Panc1 (cell line): Measurements from ENCODE around the gene FAIM. TPM values are rescaled to one million over a fixed set of nuclear protein-coding genes. Genes with fewer than 3 reads are reported as not detected.

ENCODE experiments used
- ATAC-seq: fragments of 200-7000 bp; cut with Tn5 transposase; 2 replicates; pipeline ENCODE4 v1.9.1; 2020; ENCODE audit warnings: mild to moderate bottlenecking, moderate library complexity
- BruUV-seq: library from RNA; stranded (reverse); fragments of 400-500 nt; replicated peaks from 2 replicates; lab custom pipeline; 2021; lab: Mats Ljungman, UMichigan
- CTCF ChIA-PET: fragments of 300-600 bp; sonication (Branson Sonifier 250); formaldehyde crosslinking; loops from one replicate; lab custom pipeline; 2022; ENCODE audit warnings: antibody characterized with exemption; lab: Charles Lee
- POLR2A ChIA-PET: fragments of 300-600 bp; sonication (Branson Sonifier 250); formaldehyde crosslinking; loops from one replicate; lab custom pipeline; 2022; ENCODE audit warnings: antibody characterized with exemption; lab: Charles Lee
- DNase-seq: peaks from one replicate; pipeline ENCODE4 v3.0.0-alpha.2; 2010; ENCODE audit warnings: low read depth, low spot score
- H3K27ac ChIP-seq: 2 replicates; pipeline ENCODE4 v1.5.1; 2011; ENCODE audit warnings: mild to moderate bottlenecking, low read length, inconsistent platforms
- H3K27me3 ChIP-seq: fragments of 200-500 bp; sonication (Bioruptor generic); 2 replicates; pipeline ENCODE4 v1.6.0; 2014; ENCODE audit warnings: low read length, inconsistent platforms; ENCODE audit not compliant: control insufficient read depth, insufficient read depth
- H3K36me3 ChIP-seq: fragments of 200-500 bp; sonication (Bioruptor generic); 2 replicates; pipeline ENCODE4 v1.5.1; 2014; ENCODE audit warnings: inconsistent platforms, mild to moderate bottlenecking, low read length, moderate library complexity; ENCODE audit not compliant: control insufficient read depth, insufficient read depth
- H3K4me1 ChIP-seq: 2 replicates; pipeline ENCODE4 v1.5.1; 2011; ENCODE audit warnings: inconsistent platforms, mild to moderate bottlenecking, low read length, moderate library complexity; ENCODE audit not compliant: control insufficient read depth, insufficient read depth
- H3K4me3 ChIP-seq, 2 experiments: 2 replicates each; pipeline ENCODE4 v1.5.1; 2011 to 2012; ENCODE audit warnings: low read depth in 2 of 2, low read length in 2 of 2, mild to moderate bottlenecking in 2 of 2, inconsistent platforms in 1 of 2, moderate library complexity in 1 of 2
- H3K9me3 ChIP-seq: fragments of 200-500 bp; sonication (Bioruptor generic); 2 replicates; pipeline ENCODE4 v1.5.1; 2014; ENCODE audit warnings: low read depth, mild to moderate bottlenecking, inconsistent platforms, low read length, moderate library complexity; ENCODE audit not compliant: control insufficient read depth, insufficient read depth
- CTCF ChIP-seq: fragments of 450-650 bp; IDR thresholded peaks from 2 replicates; pipeline ENCODE4 v1.5.1; 2017; ENCODE audit warnings: mild to moderate bottlenecking
- POLR2AphosphoS5 ChIP-seq: IDR thresholded peaks from 2 replicates; pipeline ENCODE4 v1.6.1; 2012; ENCODE audit warnings: mild to moderate bottlenecking, low read depth, low read length, moderate library complexity
- REST ChIP-seq, 2 experiments: IDR thresholded peaks; 2 replicates each; pipeline ENCODE4 v1.6.1; 2011 to 2012; ENCODE audit warnings: low read depth in 2 of 2, control low read depth in 1 of 2, low read length in 1 of 2, mild to moderate bottlenecking in 1 of 2, moderate library complexity in 1 of 2; ENCODE audit not compliant: insufficient read depth in 1 of 2
- SIN3A ChIP-seq: IDR thresholded peaks from 2 replicates; pipeline ENCODE4 v1.6.1; 2012; ENCODE audit warnings: low read depth, mild to moderate bottlenecking, low read length, moderate library complexity, borderline replicate concordance; ENCODE audit not compliant: insufficient read depth
- TCF7L2 ChIP-seq: IDR thresholded peaks from 2 replicates; pipeline ENCODE4 v1.6.1; 2011; ENCODE audit warnings: mild to moderate bottlenecking, low read depth, low read length, inconsistent platforms
- in situ Hi-C: cut with HindIII; loops from 2 replicates; pipeline ENCODE4 v1.10.0; 2016; ENCODE audit warnings: low sequenced_read_pairs, low pct_unique_long_range_greater_than_20kb
- intact Hi-C: fragments of 100-400 bp; cut with micrococcal nuclease; formaldehyde crosslinking; loops from one replicate; pipeline ENCODE4 v1.10.0; 2022; ENCODE audit not compliant: unreplicated experiment
- total RNA-seq: library from RNA; stranded (reverse); gene quantifications from one replicate; pipeline ENCODE4 v1.2.1, GENCODE V29; 2021; ENCODE audit not compliant: unreplicated experiment

The FAIM gene
- total RNA-seq, 1 experiment from 2014 or later, result 18.8 TPM

GRCh38 chr3:138625707-138626365 lies 17.3 kb downstream of the FAIM start:
- in situ Hi-C loops, result no loop called here
- no peaks in the 10 kb centered on the region for H3K27me3 ChIP-seq
- no peak overlapping the region for H3K27ac ChIP-seq
- ATAC-seq, result 0 out of 2 replicates have a peak, but pooled peaks have one; percentile 52
- H3K9me3 ChIP-seq, result no peaks in the 10 kb centered on the region
- DNase-seq, result no peak
- ChIA-PET POLR2A (interaction anchor here (0.5 to 0.6 kb wide), 2 partner anchors 18 to 94 kb away, joined by 5 to 9 read pairs; no protein-coding TSS in a partner anchor), CTCF (no interaction called here)
- no peaks in the 10 kb centered on the region for H3K36me3 ChIP-seq
- no peak for TF ChIP-seq POLR2AphosphoS5
- TF ChIP-seq CTCF, result no peak
- no peak for TF ChIP-seq REST (IDR thresholded peaks at IDR 0.05; ENCODE audit: insufficient read depth in 1 of 2, low read depth in 2 of 2, low read length in 1 of 2)
- TF ChIP-seq TCF7L2, result no peak
- TF ChIP-seq SIN3A, result no peak
- BruUV-seq, result no TSS peak
- intact Hi-C loops, result no loop called here
- no peak overlapping the region for H3K4me3 ChIP-seq
- H3K4me1 ChIP-seq, result peaks cover 3% of the 10 kb centered on the region; the same call in 1 of the 2 replicates

GRCh38 chr3:138629526-138629925 lies 21.0 kb downstream of the FAIM start:
- H3K36me3 ChIP-seq, result no peaks in the 10 kb centered on the region
- POLR2A ChIA-PET, result no interaction called here
- ATAC-seq (no peak), DNase-seq (no peak)
- H3K4me1 ChIP-seq, result peaks cover 3% of the 10 kb centered on the region; the same call in 1 of the 2 replicates
- no peaks in the 10 kb centered on the region for H3K9me3 ChIP-seq
- no peaks in the 10 kb centered on the region for H3K27me3 ChIP-seq
- no peak overlapping the region for H3K4me3 ChIP-seq
- no peak for TF ChIP-seq SIN3A
- TF ChIP-seq POLR2AphosphoS5, result no peak
- TF ChIP-seq CTCF, result no peak
- no peak for TF ChIP-seq TCF7L2
- no peak for TF ChIP-seq REST (IDR thresholded peaks at IDR 0.05; ENCODE audit: insufficient read depth in 1 of 2, low read depth in 2 of 2, low read length in 1 of 2)
- in situ Hi-C loops (no loop called here), intact Hi-C loops (no loop called here)
- no peak overlapping the region for H3K27ac ChIP-seq
- BruUV-seq, result no TSS peak
- CTCF ChIA-PET, result no interaction called here
